Measurements from ENCODE around the gene ITPR1.
A peak's percentile ranks its signal among the peaks of the same experiment; 100 is the strongest.

ITPR1 gene

DNA sequence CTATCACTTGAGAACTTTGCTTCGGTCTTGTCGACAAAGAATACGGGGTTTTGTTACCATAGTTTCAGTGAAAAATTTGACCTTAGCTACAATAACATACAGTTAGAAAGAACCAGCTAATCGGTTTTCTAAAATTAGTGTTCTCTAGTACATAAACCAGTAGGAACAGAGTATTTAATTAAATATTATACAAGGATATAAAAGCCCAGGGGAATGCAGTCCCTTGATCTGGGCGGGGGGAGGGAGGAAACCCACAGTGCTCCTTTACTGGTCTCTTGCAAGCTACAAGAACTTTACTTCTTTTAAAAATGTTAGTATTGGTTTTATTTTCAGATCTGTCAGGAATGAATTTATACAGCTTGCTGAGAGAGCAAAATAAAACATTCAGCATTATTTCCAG, 41.8 kb downstream of the ITPR1 start:
- no peak for FAIRE-seq

DNA sequence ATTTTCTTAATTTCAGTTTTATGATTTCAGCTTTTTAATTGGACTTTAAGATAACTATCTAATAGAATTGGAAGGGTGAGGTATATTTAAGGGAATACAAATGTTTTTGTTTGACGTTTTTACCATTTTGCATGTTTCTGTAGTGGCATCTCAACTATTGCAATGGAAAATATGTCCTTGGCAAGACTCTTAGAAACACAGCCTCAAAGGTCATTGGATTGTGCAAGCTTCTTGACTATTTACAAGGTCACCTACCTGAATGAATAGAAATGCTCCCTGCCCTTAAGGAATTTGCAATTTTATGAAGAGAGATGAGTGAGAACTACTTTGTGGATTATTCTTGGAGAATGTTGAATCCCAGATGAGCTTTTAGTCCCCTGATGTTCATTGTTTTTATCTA, 43.1 kb downstream of the ITPR1 start:
- FAIRE-seq: no peak

DNA sequence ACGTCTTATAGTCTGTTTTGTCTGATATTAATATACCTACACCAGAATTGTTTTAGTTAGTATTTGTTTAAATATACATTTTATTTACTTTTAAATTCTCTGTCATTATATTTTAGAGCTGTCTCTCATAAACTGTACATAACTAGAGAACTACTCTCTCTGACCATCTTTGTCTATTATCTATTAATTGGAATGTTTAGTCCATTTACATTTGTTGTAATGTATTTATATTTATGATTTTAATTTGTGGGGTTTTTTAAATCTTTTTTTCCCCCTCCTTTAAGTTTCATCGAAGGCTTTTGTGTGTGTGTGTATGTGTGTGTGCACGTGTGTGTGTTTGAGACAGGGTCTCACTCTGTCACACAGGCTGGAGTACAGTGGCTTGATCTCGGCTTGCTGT, 47.1 kb downstream of the ITPR1 start:
- peak; percentile 53 for FAIRE-seq

DNA sequence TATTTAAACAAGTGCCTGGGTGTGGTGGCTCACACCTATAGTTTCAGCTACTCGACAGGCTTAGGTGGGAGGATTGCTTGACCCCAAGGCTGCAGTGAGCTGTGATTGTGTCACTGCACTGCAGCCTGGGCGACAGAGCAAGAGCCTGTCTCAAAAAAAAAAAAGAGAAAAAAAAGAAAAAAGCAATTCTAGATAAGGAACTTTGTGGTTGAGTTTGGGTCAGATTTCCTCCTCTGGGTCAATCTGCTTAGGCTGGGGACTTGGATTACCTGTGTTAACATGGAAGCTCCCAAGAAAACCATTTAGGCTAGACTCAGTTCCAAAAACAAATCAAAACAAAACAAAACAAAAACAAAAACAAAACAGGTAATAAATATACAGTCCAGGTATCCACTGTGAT, 50.0 kb downstream of the ITPR1 start:
- no peak for FAIRE-seq

DNA sequence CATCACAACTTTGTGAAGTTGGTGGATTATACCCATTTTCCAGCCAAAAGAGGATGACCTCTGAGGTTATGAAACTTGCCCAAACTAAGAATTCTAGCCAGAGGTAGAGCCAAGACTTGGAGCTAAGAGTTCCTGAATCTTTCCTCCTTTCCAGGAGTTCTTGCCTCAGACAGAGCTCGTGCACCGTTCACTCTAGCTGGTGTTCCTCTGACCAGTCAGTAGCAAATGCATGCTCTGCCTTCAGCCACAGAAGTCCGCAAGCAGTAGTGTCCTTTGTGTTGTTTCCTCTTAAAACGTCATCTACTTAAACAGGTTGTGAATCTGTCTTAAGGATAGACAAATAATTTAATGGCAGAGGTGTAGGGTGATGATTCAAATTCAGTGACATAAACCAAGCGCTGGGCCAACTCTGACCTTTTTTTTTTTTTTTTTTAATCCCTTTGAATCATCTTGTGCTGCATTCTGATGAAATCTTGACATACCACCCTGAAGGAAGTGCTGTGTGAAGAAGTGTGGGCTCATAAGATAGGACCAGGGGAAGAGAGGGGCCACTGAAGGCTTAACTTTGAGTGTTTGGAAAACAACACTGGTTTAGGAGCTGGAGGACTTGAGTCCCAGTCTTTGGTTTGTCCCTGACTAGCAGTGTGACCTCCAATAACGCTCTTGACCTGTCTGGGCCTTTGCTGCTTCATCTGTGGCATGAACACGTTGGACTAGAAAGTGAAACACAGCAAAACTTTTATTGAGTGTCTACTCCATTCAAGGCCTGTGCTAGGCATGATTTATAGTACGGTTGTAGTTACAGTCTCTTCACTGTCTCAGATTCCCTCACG, 53.4 kb downstream of the ITPR1 start:
- no peak for FAIRE-seq

DNA sequence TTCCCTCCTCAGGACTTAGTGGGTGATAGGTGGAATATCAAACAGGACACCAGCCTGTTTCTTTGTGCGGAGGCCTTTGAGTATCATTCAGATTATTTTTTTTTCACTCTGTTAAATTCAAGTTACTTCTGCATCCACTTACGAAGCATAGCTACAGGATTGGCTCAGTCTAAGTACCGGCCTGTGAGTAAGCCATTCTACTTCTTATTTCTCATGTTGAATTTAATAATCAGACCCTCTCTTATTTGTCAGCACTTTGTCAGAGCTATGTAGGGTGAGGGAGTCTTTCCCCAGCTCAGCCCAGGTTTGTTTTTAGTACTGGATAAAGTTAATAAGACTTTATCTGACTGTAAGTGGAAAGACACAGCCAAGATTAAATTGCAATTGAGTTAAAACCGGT, 54.7 kb downstream of the ITPR1 start:
- FAIRE-seq: no peak

DNA sequence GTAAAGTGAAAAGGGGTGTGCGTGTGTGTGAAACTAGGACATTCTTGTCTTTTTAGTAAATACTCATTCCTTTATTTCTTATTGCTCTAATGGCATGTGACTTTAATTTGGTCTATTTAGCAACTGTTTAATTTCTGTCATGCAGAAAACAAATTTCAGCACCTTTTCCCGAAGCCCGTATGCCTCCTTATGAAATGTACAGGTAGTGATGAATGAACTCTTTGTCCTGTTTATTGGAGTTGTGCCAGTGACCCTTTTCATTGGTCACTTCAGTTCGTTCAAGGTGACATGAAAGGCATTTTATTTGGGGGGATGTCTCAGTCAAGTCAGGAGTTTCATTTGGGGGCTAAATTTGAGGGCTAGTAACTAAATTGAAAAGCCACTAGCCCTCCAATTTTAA, 55.2 kb downstream of the ITPR1 start:
- no peak for FAIRE-seq

DNA sequence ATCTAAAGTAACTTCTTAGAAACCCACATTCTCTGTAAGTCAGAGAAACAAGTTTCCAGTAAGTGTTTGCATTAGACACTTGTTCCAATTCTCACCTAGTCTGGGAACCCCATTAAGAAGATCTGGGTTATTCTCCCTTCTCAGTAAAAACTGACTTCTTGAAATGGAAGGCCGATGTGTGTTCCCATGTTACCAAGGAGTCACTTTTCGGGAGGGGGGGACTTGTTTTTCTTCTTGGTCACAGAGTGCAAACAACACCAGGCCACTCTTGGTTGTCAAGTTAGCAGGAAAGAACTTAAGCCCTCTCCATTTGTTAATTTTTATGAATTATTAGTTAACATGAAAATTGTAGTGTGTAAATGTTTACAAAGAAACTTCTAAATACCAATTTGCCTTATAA, 55.6 kb downstream of the ITPR1 start:
- no peak for FAIRE-seq

DNA sequence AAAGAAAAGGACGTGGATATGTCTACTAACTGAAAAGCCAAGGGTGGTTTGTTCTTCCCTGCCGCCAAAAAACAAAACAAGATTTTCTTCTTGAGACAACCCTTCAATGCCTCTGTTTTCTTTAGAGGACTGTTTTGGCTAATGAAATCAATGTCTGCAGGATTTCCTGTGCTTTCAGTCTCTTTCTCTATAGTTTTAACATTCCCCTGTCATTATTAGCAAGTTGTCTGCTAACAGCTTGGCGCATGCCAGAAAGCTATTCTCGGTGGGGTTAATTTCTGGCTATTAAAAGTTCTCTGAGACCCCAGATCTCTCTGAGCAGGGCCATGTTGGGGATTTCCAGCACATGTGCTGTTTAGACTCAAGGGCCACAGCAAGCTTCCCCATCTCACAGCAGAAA, 56.7 kb downstream of the ITPR1 start:
- no peak for FAIRE-seq

DNA sequence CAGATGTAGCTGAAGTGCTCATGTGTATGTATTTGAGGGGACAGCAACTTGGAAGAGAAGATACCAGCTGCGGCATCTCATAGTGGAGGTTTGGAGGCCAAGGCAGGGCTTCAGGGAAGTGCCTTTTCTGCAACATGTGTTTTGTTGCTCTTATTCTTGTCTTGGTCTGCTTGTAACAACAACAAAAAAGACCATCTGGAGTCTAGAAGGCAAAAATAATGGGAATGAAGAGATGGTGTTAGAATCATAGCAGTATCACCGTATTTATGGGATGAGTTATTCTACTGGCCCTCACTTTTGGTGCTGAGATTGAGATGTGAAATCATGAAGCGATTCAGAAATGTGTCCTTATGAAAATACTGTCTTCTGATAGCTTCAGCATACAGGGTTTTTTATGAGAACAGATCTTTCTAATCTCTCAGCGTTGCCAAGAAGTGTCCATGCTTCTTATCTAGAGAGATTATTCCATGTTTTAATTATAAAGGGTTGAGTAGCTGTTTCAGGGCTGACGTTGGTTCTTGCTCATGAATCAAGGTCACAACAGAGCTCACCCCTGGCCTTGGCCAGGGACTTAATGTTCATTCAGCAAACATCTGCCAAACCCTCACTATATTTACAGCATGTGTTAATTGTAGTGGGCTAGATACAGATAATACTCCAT, 58.0 kb downstream of the ITPR1 start:
- FAIRE-seq: no peak

DNA sequence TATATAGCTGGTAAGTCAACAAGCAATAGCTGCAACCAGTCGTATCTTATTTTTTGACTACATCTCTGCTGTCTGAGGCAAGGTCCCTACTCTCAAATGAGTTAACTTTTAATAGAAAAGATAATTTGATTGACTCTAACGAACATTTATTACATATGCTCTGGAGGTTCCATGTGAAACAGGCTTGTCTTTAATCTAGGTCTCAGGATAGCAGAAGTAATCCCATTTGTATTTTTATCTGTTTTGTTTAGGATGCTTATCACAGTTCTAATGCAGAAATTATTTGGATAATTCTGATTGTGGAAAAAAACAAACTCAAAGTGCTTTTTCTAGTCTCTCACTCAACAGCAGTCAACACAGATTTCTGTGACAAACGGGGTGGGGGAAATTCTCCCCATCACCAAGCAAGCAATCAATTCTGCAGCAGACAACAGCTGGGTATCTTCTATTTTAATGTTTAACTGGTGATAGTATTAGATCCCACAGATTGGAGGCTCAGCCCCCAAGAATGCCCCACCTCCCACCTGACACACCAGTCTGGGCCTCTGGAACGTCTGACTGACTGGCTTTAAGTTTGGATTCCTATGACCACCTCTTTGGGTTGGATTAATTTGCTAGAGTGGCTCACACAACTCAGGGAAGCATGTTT, 58.8 kb downstream of the ITPR1 start:
- no peak for FAIRE-seq

DNA sequence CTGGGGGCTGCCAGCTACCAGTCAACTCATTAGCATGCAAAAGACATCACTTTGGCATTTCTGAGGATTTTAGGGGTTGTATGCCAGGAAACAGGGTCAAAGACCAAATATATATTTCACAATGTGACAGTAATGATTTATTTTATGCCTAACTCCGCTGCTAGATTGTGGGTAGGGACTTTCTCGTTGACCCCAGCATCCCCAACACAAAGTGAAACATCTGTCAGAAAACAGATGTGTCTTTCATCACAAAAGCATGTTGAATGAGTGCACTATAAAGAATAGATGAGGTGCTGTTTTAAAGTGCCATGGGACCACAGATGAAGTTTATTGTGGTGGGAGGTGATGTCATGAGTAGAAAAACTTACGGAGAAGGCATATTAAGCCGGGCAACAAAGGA, 59.7 kb downstream of the ITPR1 start:
- no peak for FAIRE-seq

DNA sequence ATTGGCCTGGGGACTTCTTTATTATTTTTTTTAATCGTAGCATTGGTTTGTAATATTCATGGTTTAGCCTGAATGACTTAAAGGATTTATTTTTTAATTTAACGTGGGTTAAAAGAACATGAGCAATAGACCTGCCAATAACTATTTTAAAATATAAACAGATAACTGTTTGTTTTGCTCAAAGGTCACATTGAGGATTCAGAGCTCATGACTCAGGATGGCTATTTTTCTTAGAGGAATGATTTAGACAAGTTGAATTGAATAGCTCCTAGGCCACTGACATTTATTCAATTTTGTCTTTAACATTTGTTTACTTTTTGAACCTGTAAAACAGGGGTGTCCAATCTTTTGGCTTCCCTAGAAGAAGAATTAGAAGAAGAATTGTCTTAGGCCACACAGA, 68.5 kb downstream of the ITPR1 start:
- no peak for FAIRE-seq

DNA sequence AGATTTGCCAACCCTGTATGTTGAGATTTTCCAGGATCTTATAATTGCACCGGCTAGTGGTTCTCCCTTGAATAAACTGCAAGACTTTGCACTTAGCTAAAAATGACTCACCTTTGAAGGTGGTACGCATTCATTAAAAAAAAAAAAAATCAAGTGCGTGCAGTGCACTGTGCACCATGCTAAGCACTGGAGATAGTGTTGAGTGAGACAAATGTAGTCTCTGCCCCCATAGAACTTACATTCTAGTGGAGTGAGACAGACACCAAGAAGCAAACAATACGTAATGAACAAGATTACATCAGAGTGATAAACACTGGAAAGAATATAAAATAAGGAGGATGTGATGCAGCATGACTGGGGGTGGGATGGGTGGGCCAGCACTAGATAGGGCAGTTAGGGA, 69.4 kb downstream of the ITPR1 start:
- FAIRE-seq: no peak

DNA sequence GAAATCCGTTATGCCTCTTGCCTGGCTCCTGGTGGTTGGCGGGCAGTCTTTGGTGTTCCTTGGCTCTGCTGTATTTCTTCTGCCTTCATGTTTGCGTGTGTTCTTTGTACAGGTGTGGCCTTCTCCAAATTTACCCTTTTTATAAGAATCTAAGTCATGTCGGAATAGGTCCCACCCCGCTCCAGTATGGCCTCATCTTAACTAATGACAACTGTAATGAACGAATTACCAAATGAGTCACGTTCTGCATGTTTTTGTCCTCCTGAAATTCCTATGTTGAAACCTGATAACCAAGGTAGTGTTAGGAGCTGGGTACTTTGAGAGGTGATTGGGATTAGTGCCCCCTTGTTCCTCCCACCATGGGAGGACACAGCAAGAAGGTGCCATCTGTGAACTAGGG, 71.1 kb downstream of the ITPR1 start:
- no peak for FAIRE-seq

DNA sequence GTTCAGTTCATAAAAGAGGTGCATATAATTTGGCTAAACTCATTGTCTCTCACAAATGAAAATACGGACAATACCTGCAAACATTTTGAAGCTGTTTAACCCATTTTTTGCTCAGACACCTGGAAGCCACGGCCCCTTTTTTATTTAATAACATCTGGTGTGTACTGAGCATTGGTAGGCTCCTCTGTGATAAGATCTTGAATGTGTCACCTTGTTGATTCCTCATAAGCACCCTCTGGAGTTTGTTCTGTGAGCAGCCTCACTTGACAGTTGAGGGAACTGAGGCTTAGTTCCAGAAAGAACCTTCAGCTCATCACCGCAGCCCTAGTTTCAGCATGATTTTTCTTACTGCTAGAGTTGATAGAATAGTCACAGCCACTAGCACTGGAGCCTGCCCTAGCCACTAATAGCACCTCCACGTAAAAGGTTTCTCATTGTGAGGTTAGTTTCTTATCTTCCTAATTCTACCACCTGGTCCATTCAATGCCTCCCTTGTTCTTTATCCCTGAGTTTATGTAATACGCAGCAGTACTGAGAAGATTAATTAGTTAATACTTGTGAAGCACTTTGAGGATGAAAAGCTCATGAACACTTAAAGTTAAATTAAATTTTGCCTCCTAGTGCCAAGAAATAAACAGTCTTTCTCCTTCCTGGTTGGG, 71.9 kb downstream of the ITPR1 start:
- no peak for FAIRE-seq

DNA sequence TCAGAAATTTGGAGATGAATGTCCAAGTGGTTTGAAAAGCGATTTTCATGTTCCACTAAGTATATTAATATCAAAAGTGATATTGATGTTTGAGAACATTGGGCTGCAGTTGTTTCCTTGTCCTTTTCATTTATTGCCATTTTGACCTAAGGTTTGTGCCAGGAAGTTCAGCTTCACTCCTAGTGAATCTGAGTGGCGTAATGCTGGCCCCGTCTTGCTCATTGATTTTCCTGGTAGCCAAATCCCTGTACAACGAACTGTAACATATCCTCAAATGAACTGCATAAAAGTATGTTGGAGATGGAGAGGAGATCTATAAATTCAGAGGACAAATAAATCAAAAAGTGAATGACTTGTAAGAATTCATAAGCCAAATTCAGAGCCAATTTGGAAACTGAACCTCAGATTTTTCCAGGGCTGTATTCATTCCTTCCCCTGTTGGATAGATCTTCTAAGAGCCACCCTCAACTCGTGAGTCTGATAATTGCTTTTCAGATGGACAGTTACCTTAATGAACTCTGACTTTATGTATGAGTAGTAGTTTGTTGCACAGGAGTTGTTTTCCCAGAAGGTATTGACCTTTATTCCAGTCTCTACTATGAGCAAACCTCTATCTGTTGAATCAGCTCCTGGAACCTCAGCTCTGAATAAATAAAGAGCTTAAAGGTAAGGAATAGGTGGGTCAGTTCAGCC, 72.8 kb downstream of the ITPR1 start:
- FAIRE-seq: no peak

DNA sequence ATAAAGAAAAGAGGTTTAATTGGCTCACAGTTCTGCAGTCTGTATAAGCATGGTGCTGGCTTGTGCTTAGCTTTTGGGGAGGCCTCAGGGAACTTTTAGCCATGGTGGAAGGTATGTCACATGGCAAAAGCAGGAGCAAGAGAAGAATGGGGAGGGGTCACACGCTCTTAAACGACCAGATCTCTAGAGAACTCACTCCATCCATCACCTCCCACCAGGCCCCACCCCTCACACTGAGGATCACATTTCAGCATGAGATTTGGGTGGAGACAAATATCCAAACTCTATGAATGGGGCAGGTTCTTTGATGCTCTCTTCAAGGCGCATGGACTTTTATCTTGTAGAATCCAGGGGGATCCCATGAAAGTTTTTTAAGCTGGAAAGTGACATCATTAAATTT, 75.7 kb downstream of the ITPR1 start:
- no peak for FAIRE-seq

DNA sequence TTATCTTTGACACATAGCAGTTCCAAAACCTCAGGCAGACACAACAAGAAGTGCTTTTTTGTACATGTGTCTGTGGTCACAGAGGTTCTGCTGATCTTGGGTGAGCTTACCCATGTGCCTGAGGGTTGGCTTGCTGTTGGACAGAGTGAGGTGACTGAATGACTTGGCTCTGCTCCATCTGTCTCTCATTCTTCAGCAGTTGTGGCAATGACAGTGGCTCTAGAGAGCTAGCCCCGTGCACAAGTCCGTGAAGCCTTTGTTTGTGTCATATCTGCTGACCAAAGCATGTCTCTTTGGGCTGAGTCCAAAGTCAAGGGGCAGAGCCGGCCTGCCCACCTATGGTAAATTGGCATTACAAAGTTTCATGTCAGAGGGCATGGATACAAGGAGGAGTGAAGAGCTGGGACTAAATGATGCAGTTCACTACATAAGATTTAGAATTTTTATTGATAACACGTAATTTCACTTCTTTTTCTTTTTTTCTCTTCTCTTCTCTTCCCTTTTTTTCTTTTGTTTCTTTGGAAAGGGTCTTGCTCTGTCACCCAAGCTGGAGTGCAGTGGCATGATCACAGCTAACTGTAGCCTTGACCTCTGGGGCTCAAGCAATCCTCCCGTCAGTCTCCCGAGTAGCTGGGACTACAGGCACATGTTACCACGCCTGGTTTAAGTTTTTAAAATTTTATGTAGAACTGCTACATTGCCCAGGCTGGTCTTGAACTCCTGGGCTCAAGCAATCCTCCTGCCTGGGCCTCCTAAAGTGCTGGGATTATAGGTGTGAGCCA, 77.9 kb downstream of the ITPR1 start:
- no peak for FAIRE-seq

DNA sequence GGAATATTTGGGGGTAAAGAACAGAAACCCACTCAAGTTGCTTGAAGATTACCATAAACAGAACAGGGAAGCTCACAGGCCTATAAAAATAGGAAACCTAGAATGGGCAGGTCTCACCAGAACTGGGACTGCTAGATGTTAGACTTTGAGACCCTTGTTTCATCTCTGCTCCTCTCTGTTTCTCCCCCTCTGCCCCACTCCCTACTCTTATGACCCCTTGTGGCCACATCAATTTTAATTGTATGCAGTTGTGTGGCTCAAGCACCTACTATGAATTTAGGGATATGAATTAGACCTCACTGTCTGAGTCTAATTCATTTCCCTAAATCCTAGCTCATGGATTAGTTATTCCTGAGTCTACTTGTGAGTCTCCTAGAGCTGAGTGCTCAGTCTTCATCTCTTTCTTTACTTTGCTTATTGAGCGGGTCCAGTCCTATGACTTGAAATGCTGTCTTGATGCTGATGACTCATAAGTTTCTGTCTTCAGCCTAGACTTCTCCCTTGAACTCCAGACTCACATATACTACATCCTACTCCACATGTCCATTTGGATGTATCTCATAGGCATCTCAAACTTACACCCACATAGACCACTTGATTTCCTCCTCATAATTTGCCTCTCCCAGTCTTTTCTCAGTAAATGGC, 78.7 kb downstream of the ITPR1 start:
- FAIRE-seq: no peak

DNA sequence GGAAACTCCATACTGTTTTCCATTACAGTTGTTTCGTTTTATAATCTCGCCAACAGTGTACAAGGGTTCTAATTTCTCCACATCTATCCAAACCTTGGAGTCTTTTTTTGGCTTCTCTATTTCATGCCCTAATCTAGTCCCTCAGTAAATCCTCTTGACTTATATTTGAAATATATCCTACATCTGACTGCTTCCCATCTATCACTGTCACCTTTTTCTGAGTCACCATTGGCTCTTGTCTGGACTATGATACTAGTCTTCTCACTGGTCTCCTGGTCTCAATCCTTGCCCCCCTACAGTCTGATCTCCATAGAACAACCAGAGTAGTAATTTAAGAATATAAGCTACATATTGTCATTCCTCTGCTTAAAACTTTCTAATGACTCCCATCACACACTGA, 80.0 kb downstream of the ITPR1 start:
- FAIRE-seq: no peak
